GM21447 (cell line): ENCODE measurements around the gene PLEKHA6.

Experiments used
- ATAC-seq: cut with Tn5 transposase; IDR thresholded peaks from one replicate; pipeline ENCODE4 v1.9.1; 2021; ENCODE audit not compliant: unreplicated experiment

The PLEKHA6 gene

DNA sequence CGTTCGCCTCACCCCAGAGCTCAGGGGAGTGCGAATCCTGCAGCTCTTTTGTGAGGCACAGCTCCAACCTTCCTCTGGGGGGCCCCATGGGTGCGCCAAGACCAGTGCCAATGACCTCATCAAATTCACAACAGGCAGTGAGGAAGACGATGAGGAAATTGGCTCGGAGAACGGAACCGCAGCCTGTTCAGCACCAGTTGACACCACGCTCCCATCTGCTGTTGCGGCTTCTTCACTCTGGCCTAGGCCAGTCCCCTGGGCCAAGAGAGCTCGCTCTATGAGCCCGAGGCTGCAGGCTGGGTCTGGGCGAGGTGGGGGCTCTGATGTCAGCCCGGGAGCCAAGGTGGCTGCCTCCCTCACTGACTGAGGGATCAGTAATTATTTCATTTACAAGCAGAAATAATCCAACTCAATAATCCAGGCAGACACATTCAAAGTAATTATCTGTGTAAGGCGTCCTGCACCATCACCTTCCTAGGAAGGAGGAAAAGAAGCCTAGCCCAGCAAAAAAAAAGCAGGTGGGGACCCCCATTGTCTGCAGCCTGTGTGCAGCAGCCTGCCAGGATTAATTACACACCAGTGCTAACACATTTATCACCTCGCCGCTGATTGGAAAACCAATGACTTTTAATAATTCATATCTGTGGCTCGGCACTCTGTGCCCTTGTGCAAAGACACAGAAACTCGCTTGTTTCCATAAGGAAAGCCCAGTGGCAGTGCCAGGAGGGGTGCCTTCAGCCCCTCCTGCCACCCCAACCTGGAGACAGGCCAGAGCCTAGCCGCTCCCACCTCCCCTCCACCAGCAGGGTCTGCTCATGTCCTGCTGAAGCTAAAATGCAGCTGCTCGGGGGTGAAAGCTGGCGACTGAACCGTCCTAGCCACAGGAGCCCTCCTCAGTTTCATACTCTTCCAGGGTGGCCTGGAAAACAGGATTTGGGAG lies 1.9 kb downstream of the PLEKHA6 start:
- no peak for ATAC-seq

DNA sequence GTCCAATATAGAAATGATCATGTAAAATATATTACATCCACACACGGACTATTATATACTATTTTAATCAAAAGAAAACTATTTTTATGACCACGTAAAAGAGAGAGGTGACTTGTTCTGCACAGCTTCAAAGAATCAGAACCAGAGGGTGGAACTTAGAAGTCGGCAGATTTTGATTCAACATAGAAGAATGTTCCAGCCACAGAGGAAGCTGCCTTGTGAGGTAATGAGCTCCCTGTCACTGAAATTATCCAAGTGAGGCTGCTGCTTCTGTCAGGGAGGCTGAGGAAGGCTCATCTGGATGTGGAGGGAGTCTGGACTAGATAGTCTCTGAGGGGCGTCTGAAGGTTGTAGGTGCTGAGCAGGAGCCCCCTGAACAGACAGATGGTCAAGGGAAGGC lies 2.7 kb downstream of the PLEKHA6 start:
- no peak for ATAC-seq

DNA sequence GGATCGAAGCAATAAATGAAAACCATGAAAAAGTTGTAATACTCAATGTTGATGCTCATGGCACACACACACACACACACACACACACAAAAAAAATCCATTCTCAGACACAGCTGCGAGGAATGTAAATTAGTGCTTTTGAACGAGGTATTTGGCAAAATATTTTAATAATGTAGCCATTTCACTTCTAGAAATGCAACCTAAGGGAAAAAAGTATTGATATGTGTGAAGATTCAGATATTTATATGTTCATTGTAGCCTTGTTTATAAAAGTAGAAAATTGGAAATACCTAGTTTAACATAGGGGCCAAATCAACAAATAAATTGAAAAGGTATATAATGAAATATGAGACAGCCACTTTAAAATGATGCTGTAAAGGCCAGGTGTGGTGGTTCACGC lies 3.8 kb downstream of the PLEKHA6 start:
- ATAC-seq: no peak

DNA sequence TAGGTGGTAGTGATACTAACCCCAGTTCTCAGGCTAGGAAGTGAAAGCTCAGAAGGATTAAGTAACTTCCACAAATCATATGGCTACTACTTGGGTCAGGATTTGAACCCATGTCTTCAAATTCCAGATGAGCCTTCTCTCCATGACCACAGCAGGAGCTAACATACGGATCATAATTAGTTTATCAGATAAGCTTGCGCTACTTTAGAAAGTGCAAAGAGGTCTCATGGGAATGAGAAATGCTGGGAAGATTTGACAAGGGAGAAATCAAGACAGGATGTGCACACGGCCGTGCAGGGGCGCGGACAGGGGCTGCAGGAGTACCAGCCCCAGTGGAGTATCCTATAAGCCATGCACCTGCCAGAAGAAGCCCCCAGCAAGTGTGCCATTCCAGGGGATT lies 5.2 kb downstream of the PLEKHA6 start:
- ATAC-seq: no peak

DNA sequence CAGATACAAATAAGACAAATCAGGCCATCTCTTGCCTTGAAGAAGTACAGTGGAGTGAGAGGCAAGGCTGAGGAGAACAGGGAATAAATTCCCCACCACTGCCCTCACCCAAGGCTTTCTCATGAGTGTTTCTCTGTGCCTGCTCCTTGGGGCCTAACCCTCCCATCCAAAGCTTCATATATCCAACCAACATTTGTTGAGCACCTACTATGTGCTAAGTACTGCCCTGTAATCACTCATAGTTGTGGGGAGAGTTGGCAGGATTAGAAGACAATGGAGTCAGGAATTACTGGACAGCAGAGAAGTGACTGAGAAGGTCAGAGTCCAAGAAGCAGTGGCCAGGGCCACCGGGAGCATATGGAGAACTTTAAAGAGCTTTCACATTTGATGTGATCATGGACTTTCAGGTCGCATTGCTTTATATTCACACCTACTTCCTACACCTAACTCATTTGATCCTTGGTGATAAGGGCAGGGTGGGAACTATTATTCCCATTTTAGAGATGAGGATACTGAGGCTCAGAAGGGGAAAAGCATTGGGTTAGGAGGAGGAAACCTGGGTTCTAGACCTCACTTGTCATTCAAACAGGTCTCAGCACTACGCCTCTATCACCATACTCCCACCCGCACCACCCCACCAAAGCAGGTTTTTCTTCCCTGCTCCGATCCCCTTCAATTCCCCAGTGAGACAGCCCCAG lies 6.4 kb downstream of the PLEKHA6 start:
- ATAC-seq: no peak

DNA sequence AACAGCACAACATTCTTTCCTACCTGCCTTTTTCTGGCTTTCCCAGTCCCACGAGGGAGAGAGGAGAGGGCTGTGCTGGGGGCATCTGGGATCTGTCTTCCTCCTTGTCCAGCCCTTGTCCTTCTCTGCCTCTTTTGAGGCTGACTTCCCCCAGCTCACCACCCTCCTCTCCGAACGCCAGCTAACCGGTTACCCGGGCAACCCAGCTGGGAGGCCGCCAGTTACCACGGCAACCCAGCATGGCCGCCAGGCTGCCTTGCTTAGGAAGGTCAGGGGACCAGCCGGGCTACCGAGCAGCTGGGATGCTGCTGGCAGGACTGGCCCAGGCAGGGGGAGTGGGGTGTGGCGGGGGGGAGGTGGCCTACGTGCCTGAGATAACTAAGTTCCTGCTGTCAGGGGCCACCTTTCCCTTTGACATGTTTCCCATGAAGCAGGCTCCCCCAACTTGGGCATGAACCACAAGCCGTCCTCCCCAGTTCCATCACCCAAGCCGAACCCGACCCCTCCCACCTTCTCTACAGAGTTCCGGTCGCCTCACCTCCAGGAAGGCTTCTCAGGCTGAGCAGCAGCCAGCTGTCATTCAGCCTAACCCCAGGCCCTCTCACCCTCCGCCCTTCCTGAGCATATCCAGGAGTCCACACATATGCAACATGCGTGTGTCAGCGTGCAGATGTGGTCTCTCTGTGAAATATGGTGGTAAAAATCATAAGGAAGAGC lies 8.7 kb downstream of the PLEKHA6 start:
- no peak for ATAC-seq

DNA sequence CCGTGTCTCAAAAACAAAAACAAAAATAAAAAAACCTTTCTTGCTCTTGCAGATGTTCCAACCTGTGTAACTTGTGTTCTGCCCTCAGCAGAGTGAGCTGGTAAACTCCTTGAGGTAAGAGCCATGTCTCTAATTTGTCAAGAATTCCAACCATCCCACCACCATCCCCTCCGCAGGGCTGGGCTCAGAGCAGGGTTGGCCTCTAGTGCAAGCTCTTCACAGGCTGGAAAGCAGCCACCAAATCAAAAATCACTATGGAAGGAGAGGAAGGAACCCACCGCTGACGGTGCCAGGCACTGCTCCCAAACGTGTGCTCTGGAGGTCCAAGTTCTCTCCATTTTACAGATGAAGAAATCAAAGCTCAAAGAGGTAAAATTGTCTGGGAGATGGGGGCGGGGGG lies 9.4 kb downstream of the PLEKHA6 start:
- ATAC-seq: no peak

DNA sequence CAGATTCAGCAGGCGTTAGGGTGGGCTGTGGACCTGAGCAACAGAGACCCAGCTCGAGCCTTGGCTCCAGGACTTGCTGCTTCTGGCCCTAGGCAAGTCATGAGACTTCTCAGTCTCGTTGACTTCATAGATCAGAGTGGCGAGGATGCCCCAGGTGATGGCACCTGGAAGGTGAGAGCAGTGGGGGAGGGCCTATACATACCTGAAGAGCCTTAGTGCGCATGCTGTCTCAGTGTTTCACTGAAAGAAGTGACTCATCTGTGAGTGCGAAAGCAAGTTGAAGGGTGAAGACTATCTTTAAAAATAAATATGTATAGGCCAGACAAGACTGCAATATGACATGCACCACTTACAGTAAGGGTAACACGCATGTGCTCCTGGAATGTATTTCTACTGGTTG lies 10.1 kb downstream of the PLEKHA6 start:
- no peak for ATAC-seq

DNA sequence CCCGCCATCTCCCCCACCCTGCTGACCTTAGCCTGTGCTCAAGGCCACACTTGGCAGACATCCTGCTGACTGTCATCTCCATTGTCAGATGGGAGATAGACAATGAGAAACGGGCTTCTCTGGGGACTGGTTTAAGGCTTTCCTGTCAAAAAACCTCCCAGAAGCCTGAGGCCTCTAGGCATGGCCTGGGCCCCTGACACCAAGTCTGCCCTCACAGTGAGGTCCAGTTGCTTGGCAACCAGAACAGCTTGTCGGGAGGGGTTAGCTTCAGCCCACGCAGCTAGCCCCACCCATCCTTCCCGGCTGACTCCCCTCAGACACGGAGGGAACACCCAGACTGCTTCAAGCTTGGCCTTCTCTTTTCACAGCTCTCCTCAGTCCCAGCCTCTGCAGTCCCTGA lies 11.0 kb downstream of the PLEKHA6 start:
- ATAC-seq: no peak

DNA sequence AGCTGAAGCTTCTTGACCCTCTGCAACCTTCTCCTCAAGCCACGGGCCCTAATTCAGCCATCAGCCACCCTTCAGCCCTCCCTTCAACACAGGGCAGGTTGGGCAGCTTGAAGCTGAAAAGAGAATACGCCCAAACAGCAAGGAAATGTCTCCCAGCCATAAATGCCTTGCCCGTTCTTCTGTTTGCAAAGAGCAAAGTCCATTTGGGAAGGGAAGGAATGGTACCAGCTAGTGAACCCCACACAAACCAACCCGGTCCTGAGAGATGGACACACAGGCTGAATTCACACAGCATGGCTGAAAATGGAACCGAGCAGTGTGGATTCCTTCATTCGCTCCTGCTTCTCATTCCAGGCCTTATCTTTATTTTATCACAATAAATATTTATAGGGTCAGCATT lies 11.5 kb downstream of the PLEKHA6 start:
- ATAC-seq: no peak

DNA sequence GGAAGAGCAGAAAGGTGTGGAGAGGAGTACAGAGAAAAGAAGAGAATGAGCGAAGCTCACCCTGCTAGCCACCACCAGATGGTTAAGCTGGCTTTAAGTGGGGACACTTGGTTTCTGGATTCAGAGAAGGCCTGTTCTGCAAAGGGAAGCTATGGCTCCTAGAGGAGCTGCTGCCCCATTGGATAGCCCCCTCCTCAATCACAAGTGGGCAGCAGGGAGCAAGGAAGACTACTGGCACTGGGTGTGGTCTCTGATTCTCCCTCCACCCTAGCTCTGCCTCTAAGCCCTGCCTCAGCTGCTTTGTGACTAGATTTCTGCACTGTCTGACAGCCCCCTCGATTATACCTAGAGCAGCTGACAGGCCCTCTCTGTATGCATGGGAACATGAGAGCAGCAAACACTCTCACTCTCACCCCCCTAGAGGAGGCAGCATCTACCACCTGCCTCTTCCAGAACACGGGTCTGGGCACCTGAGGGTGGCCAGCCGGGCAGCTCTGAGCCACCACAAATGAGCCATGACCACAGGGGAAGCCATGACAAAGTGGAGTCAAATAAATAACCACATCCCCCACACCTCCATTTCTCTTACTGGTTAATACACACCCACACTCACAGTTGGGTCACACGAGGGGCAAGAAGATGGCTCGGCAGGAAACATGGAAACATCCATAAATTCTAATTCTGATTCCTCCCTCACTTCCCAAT lies 13.6 kb downstream of the PLEKHA6 start:
- no peak for ATAC-seq

DNA sequence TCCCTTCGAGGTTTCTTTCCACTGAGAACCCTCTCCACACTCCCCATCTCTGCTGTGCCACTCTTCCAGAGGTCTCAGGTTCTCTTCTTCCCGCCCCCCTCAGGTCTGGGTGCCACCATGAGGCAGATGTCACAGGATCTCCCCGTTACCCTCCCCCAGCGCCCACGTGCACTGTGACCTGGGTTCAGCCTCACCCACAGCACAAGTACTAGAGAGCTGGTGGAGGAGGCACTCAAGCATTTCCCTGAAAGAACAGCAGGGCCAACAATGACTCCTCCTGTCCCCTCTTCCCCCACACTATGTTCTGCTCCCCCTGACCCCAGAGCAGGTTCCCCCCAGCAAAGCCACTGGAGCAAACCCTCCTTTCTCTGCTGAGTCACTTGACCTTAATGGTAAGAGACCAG lies 14.3 kb downstream of the PLEKHA6 start:
- ATAC-seq: no peak

DNA sequence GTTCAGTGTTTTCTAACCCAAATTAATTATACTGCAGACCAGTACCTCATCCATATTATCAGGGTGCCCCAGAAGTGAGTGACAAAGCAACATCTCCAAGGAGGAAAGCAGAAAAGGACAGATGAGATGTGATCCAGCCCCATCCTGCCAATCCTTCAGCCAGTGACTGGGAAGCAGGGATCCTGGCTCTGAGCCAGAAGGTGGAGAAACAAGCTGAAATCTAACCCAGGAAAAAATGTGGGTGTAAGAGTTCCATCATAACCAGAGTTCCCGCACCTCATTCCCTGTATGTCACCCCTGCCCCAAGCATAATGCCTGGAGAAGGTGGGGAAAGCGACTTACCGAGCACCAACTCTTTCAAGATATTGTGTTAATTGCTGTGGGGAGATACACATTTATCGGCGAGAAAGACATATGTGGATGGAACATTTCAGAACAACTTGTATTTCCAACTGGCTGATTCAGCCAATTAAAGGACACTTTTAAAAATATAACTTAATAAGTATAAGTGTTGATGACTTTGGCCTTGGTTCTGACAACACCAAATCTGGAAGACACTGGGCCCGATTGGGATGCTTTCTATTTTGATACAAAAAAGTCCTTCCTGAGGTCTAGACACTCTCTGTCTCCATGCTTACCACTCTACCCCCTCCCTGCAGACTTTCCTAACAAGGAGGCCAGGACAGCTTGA lies 14.9 kb downstream of the PLEKHA6 start:
- no peak for ATAC-seq

DNA sequence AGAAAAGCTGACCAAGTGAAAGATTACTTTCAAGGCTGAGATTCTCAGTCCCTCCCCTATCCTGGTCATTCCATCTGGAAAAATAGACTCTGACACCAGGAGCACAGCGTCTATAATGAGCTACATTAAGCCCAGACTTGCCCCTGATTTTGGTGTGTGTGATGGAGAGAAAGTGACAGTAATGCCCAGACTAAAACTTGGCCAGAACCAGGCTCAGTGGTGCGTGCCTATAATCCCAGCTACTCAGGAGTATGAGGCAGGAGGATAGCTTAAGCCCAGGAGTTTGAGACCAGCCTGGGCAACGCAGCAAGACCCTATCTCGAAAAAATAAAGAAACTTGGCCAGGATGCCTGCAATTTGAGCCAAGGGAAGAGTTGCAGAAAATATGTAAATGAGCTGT lies 15.9 kb downstream of the PLEKHA6 start:
- ATAC-seq: no peak

DNA sequence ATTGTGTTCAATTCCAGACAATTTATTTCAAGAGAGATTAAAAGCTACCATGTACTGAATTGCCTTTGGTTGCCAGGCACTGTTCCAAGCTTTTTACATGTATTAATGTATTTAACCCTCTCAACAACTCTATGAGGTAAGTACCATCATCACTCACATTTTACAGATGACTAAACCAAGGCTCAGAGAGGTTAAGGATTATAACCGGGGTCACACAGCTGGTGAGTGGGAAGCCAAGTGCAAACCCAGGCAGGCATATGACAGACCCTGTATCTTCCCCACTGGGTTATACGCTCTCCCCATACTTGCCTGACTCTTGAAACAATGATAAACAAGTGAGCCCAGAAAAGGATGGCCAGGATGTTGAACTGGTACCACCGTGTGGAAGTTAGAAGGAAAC lies 16.5 kb downstream of the PLEKHA6 start:
- ATAC-seq: no peak

DNA sequence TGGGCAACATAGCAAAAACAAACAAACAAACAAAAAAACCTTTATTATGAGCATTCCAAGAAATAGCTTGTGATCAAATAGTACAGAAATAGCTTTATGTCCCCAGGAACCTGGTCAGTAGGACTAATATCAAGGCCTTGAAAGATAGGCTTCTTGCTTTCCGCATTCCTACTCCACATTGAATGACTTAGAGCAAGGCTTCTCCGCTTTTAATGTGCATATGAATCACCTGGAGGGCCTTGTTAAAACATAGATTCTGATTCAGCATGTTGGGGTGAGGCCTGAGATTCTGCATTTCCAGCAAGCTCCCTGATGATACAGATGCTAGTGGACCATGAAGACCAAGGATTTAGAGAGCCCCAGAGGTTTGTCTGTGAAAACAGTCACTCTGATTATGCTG lies 17.4 kb downstream of the PLEKHA6 start:
- ATAC-seq: no peak

DNA sequence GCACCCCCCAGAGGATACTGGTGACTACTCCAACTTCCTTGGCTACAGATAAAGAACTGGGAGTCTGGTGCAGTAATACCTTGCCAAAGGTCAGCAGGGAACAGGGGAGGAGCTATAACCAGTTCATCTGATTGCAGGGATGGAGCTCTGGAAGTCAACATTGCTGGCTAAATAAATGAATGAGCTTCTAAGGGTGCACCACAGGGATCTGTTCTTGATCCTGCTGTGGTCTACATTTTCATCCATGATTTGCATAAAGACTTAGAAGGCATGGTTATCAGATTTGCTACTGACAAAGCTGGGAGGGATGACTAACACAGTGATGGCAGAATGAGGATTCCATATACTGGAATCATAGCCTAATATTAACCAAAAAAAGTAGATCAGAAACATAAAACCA lies 18.3 kb downstream of the PLEKHA6 start:
- no peak for ATAC-seq

DNA sequence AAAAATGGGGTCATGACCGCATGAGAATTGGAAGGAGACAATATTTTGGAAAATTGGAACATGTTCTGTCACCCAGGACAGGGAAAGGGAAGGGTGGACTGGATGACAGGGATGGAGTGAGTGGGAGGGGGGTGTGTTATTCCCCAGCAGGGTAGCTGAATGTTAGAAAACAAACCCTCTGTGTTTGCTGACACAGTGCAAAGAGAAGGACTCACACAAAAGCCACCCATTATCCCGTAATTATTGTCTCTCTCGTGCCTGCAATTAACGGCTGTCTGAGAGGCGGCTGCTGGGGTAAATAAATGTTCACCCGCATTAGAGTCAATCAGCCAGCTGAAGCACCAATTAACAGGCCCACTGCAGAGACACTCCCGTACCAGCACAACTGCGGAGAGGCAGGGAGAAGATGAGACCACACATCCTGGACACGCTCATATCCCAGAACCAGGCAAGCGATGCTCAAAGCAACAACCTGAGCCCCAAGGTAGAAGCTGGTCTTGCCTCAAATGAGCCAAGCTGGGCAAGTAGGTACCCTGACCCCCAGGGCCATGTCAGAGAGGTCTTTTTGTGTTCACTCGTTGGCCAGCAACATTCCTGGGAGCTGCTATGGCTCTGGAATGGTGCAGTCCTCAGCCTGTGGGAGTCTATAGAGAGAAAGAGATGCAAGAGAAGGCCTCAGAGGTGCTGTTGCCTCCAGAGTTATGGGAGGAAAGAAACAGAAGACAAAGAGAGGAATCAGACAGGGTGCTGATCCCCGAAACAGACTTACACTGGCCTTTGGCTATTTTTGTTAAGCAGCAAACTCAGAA lies 19.4 kb downstream of the PLEKHA6 start:
- ATAC-seq: no peak

DNA sequence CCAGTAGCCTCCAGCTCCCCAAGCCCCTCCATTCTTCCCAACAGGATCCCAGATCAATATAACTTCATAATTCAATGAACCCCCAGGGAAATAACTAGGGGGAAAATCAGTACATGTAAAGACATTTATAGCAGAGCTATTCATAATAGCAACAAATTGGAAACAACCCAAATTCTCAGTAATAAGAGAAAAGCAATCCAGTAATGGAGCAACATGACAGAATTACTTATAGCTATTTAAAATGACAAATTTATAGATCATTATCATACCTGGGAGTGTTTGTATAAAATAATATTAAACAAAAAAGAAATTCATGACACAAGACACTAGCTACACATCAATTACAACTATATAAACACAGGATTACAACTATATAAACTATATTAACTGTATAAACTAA lies 20.2 kb downstream of the PLEKHA6 start:
- ATAC-seq: no peak

DNA sequence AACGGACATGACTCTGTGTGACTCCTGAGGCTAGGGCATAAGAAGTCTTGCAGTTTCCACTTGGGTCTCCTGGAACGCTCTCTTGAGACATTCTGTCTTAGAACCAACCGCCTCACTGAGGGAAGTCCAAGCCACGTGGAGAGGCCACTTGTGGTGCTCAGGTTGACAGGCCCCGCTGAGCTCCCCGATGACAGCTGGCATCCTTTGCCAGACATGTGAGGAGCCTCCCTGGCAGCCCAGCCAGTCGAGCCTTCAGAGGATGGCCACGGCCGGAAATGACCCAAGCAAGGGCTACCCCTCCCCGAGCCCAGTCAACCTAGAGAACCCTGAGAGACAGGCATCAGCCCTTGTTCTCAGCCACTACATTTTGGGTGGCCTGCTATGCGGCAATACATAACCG lies 20.7 kb downstream of the PLEKHA6 start:
- ATAC-seq: no peak
